SK-N-SH (cell line): Measurements from ENCODE around the gene ABCB1.

Experiments
- CTCF ChIP-seq: fragments of 200-600 bp; sonication (generic); IDR thresholded peaks from 2 replicates; pipeline ENCODE4 v1.6.1; 2017; ENCODE audit warnings: antibody characterized with exemption, mild to moderate bottlenecking, moderate library complexity
- EZH2phosphoT487 ChIP-seq: fragments of 200-600 bp; sonication (generic); IDR thresholded peaks from 2 replicates; pipeline ENCODE4 v1.6.1; 2017; ENCODE audit warnings: low read depth, mixed run types, mild to moderate bottlenecking, antibody characterized with exemption, moderate library complexity, borderline replicate concordance
- IRF3 ChIP-seq: fragments of 150-350 bp; IDR thresholded peaks from 2 replicates; pipeline ENCODE4 v1.6.1; 2016; ENCODE audit warnings: mild to moderate bottlenecking, low read depth, low read length
- MAX ChIP-seq: IDR thresholded peaks from 2 replicates; pipeline ENCODE4 v1.4.0; 2012; ENCODE audit warnings: low read depth
- NRF1 ChIP-seq: IDR thresholded peaks from 2 replicates; pipeline ENCODE4 v1.6.1; 2012; ENCODE audit warnings: low read depth, mild to moderate bottlenecking, low read length
- POLR2AphosphoS5 ChIP-seq: IDR thresholded peaks from 2 replicates; pipeline ENCODE4 v1.6.1; 2012; ENCODE audit warnings: low read depth, low read length
- RAD21 ChIP-seq: IDR thresholded peaks from 2 replicates; pipeline ENCODE4 v1.6.1; 2012; ENCODE audit warnings: mild to moderate bottlenecking, low read length
- REST ChIP-seq: IDR thresholded peaks from 2 replicates; pipeline ENCODE4 v1.6.1; 2012; ENCODE audit warnings: mild to moderate bottlenecking, low read depth, low read length, moderate library complexity
- RFX5 ChIP-seq: IDR thresholded peaks from 2 replicates; pipeline ENCODE4 v1.6.1; 2012; ENCODE audit warnings: mild to moderate bottlenecking, improper control_type of control experiment, low read length
- TAF1 ChIP-seq: IDR thresholded peaks from 2 replicates; pipeline ENCODE4 v1.6.1; 2012; ENCODE audit warnings: low read depth, mild to moderate bottlenecking, low read length, moderate library complexity, borderline replicate concordance
- USF2 ChIP-seq: fragments of 150-350 bp; IDR thresholded peaks from 2 replicates; pipeline ENCODE4 v1.6.1; 2017; ENCODE audit warnings: antibody characterized with exemption, low read length, low read depth, borderline replicate concordance

GRCh38 chr7:87473986-87474385 is 126.7 kb downstream of the ABCB1 start:
- TF ChIP-seq EZH2phosphoT487 = no peak
- TF ChIP-seq CTCF = no peak
- no peak for TF ChIP-seq TAF1
- no peak for TF ChIP-seq MAX
- TF ChIP-seq IRF3 = no peak
- no peak for TF ChIP-seq REST
- no peak for TF ChIP-seq RAD21
- no peak for TF ChIP-seq NRF1
- no peak for TF ChIP-seq POLR2AphosphoS5
- no peak for TF ChIP-seq RFX5
- no peak for TF ChIP-seq USF2
